DOHH2 (cell line): ENCODE data around the gene GFRA4.

Experiments used
- EZH2phosphoT487 ChIP-seq: fragments of 200-600 bp; sonication (generic); IDR thresholded peaks from 2 replicates; pipeline ENCODE4 v1.6.1; 2017; ENCODE audit warnings: borderline replicate concordance, mild to moderate bottlenecking, antibody characterized with exemption, low read length, moderate library complexity, mixed read lengths
- TF ChIP-seq, protein P1 (sequence below): fragments of 200-600 bp; sonication (generic); IDR thresholded peaks from one replicate; pipeline ENCODE4 v1.5.1; 2014; ENCODE audit warnings: antibody characterized with exemption, mild to moderate bottlenecking, low read depth, low read length; ENCODE audit not compliant: poor library complexity, severe bottlenecking

DNA sequence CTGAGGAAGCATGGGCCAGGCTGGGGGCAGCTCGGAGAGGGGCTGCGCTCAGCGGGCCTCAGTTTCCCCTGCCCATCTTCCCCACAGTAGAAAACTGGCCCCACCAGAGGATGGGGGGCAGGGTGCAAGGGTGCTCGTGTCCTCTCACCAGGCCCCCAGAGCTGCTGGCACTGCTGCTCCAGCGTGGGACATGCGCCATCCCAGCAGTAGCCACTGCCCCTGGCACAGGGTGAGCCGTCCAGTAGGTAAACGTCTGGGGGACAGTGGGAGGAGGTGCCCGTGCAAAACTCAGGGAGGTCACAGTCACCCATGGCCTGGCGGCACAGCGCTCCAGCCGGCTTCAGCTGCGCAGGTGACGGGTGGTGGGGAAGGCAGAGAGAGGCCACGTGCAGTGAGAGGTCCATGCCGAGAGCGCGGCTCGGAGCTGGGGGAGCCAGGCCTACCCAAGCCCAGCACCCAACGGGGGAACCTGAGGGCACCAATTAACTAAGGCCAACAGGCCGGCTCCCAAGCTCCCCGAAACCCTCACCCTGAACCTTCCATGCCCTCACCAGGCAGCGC lies 8.9 kb upstream of the GFRA4 start:
- TF ChIP-seq, protein P1, sequence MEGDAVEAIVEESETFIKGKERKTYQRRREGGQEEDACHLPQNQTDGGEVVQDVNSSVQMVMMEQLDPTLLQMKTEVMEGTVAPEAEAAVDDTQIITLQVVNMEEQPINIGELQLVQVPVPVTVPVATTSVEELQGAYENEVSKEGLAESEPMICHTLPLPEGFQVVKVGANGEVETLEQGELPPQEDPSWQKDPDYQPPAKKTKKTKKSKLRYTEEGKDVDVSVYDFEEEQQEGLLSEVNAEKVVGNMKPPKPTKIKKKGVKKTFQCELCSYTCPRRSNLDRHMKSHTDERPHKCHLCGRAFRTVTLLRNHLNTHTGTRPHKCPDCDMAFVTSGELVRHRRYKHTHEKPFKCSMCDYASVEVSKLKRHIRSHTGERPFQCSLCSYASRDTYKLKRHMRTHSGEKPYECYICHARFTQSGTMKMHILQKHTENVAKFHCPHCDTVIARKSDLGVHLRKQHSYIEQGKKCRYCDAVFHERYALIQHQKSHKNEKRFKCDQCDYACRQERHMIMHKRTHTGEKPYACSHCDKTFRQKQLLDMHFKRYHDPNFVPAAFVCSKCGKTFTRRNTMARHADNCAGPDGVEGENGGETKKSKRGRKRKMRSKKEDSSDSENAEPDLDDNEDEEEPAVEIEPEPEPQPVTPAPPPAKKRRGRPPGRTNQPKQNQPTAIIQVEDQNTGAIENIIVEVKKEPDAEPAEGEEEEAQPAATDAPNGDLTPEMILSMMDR, result no peak
- no peak for TF ChIP-seq EZH2phosphoT487
